ENCODE measurements around the gene BPHL. TPM values are rescaled to one million over a fixed set of nuclear protein-coding genes. Genes with fewer than 3 reads are reported as not detected.

The BPHL gene
- polyA plus RNA-seq, 1 donor (not counting 4 experiments of a cell fraction or from before 2014, with no cell fraction given), result 21.9 TPM

DNA sequence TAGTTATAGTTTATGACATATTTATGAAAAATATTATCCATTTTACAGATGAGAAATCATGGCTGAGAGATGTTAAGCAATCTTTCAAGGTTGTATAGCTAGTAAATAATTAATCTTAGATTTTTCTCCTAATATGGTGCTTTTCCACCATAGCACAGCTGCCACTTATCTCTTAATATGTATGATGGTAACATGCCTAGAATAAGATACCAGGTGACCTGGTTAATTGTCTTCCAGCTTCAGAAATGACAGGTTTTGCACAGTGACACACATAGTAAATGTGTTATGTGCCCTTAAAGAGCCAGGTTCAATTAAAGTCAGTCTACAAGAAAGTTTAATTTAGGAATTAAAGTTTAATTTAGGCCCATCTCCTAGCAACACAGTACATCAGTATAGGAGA, 24.0 kb downstream of the BPHL start:
- Histone ChIP-seq H3K36me3 (ENCODE audit: control insufficient read depth in 2 of 2, extremely low read depth in 1 of 2, insufficient read depth in 2 of 2, low read length in 2 of 2) (peaks cover 4 to 17% of the 10 kb centered on the region in 2 experiments), H3K27ac (ENCODE audit: control insufficient read depth, insufficient read depth, low read length) (no peak overlapping the region), H3K9me1 (ENCODE audit: control insufficient read depth, extremely low read depth, insufficient read depth, low read length) (no peaks in the 10 kb centered on the region), H3K4me2 (ENCODE audit: control insufficient read depth, extremely low read depth, insufficient read depth, low read depth, low read length) (no peak overlapping the region), H3K79me2 (ENCODE audit: control insufficient read depth, insufficient read depth, low read length) (no peaks in the 10 kb centered on the region), H4K20me1 (ENCODE audit: control insufficient read depth, extremely low read depth, insufficient read depth, low read length) (no peaks in the 10 kb centered on the region), H3K9ac (ENCODE audit: control insufficient read depth, extremely low read depth, insufficient read depth, low read length) (no peak overlapping the region), H2AFZ (ENCODE audit: control insufficient read depth, low read length) (no peak overlapping the region), H3K4me1 (ENCODE audit: control insufficient read depth, extremely low read depth, insufficient read depth, low read length) (peaks cover 14% of the 10 kb centered on the region), H3K4me3 (ENCODE audit: control insufficient read depth in 2 of 3, extremely low read depth in 1 of 3, insufficient read depth in 2 of 3, low read depth in 1 of 3, low read length in 3 of 3) (no peak overlapping the region), H3K9me3 (ENCODE audit: control insufficient read depth, low read depth, low read length) (no peaks in the 10 kb centered on the region), H3K27me3 (ENCODE audit: control insufficient read depth, extremely low read depth, insufficient read depth, low read length) (no peaks in the 10 kb centered on the region)
- DNase-seq (ENCODE audit: low read depth, low spot score) (no peak), FAIRE-seq (no peak)
- no peak for TF ChIP-seq EZH2 (IDR thresholded peaks at IDR 0.05; ENCODE audit: low read length)
- TF ChIP-seq, protein P1, sequence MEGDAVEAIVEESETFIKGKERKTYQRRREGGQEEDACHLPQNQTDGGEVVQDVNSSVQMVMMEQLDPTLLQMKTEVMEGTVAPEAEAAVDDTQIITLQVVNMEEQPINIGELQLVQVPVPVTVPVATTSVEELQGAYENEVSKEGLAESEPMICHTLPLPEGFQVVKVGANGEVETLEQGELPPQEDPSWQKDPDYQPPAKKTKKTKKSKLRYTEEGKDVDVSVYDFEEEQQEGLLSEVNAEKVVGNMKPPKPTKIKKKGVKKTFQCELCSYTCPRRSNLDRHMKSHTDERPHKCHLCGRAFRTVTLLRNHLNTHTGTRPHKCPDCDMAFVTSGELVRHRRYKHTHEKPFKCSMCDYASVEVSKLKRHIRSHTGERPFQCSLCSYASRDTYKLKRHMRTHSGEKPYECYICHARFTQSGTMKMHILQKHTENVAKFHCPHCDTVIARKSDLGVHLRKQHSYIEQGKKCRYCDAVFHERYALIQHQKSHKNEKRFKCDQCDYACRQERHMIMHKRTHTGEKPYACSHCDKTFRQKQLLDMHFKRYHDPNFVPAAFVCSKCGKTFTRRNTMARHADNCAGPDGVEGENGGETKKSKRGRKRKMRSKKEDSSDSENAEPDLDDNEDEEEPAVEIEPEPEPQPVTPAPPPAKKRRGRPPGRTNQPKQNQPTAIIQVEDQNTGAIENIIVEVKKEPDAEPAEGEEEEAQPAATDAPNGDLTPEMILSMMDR (optimal IDR thresholded peaks at IDR 0.05 in 1 of 3, IDR thresholded peaks at IDR 0.05 in 1 of 3, conservative IDR thresholded peaks at IDR 0.05 in 1 of 3; ENCODE audit: extremely low read depth in 1 of 3, insufficient read depth in 2 of 3, low read length in 3 of 3), result no peak
- dilution Hi-C loops (cut with MboI; ENCODE audit: extremely low pct_ligation_motif_present, low sequenced_read_pairs), result no loop called here

DNA sequence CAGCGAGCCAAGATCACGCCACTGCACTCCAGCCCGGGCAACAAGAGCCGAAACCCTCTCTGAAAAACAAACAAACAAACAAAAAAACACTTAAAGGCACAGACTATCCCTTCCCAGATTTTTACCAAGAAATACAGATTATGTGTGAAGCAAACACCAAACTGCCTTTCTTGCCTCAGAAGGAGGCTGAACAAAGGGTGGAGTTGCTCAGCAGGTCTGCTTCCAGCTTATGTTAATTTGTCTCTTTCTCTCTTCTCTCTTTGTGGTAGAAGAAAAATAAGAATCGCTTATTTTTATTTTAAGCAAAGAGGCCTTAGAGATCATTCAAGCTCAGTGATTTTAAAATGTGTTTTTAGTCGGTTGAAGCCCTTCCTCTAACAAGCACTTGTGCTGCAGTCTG, 24.6 kb downstream of the BPHL start:
- no peak overlapping the region for H3K27ac ChIP-seq (ENCODE audit: control insufficient read depth, insufficient read depth, low read length)
- H3K36me3 ChIP-seq (ENCODE audit: control insufficient read depth in 2 of 2, extremely low read depth in 1 of 2, insufficient read depth in 2 of 2, low read length in 2 of 2), result peaks cover 0 to 16% of the 10 kb centered on the region in 2 experiments
- dilution Hi-C loops (cut with MboI; ENCODE audit: extremely low pct_ligation_motif_present, low sequenced_read_pairs), result no loop called here
- no peak for TF ChIP-seq EZH2 (IDR thresholded peaks at IDR 0.05; ENCODE audit: low read length)
- TF ChIP-seq, protein P1 (optimal IDR thresholded peaks at IDR 0.05 in 1 of 3, IDR thresholded peaks at IDR 0.05 in 1 of 3, conservative IDR thresholded peaks at IDR 0.05 in 1 of 3; ENCODE audit: extremely low read depth in 1 of 3, insufficient read depth in 2 of 3, low read length in 3 of 3), result no peak
- H3K27me3 ChIP-seq (ENCODE audit: control insufficient read depth, extremely low read depth, insufficient read depth, low read length), result no peaks in the 10 kb centered on the region
- peaks cover 14% of the 10 kb centered on the region for H3K4me1 ChIP-seq (ENCODE audit: control insufficient read depth, extremely low read depth, insufficient read depth, low read length)
- no peaks in the 10 kb centered on the region for H4K20me1 ChIP-seq (ENCODE audit: control insufficient read depth, extremely low read depth, insufficient read depth, low read length)
- H3K9me3 ChIP-seq (ENCODE audit: control insufficient read depth, low read depth, low read length), result no peaks in the 10 kb centered on the region
- H3K79me2 ChIP-seq (ENCODE audit: control insufficient read depth, insufficient read depth, low read length), result no peaks in the 10 kb centered on the region
- no peak overlapping the region for H2AFZ ChIP-seq (ENCODE audit: control insufficient read depth, low read length)
- no peak overlapping the region for H3K4me3 ChIP-seq (ENCODE audit: control insufficient read depth in 2 of 3, extremely low read depth in 1 of 3, insufficient read depth in 2 of 3, low read depth in 1 of 3, low read length in 3 of 3)
- FAIRE-seq, result no peak
- H3K9me1 ChIP-seq (ENCODE audit: control insufficient read depth, extremely low read depth, insufficient read depth, low read length), result no peaks in the 10 kb centered on the region
- no peak overlapping the region for H3K4me2 ChIP-seq (ENCODE audit: control insufficient read depth, extremely low read depth, insufficient read depth, low read depth, low read length)
- no peak for DNase-seq (ENCODE audit: low read depth, low spot score)
- no peak overlapping the region for H3K9ac ChIP-seq (ENCODE audit: control insufficient read depth, extremely low read depth, insufficient read depth, low read length)
